NT2/D1 (cell line): ENCODE measurements around the gene MPZL1.

Experiments used
- SUZ12 ChIP-seq: IDR thresholded peaks from 2 replicates; pipeline ENCODE4 v1.6.1; 2011; ENCODE audit not compliant: insufficient read length, insufficient read depth; ENCODE audit errors: extremely low read depth
- YY1 ChIP-seq: IDR thresholded peaks from 2 replicates; pipeline ENCODE4 v1.6.1; 2011; ENCODE audit not compliant: insufficient read length, insufficient read depth

DNA sequence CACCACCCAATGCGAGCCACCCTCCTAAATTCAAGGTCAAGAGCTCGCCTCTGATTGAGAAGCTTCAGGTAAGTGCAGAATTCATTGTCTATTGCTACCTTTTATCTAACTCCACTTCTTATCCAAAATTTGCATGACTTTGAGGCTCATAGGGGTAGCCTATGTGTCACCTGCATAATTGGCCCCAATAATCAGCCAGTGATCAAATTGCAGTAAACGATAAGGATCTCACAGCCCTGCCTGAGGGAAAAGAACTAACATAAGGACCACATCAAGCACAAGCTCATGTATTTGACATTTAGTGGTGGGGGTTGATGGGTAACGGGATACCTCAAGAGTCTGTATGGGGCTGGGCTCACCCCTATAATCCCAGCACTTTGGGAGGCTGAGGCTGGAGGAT is 31.7 kb upstream of the MPZL1 start:
- TF ChIP-seq YY1 (no peak), SUZ12 (no peak)
